Activated T-cell treated with anti-CD3 and anti-CD28 coated beads, Interleukin-2, amount 50 U/mL, for 1 hour (primary cell): Measurements from ENCODE around the gene CACNA1F.
A peak's percentile ranks its signal among the peaks of the same experiment; 100 is the strongest.

ENCODE experiments used
- DNase-seq: peaks from one replicate; pipeline ENCODE4 v3.0.0-alpha.2; 2020

The CACNA1F gene

GRCh38 chrX:49226946-49227345 lies 6.2 kb downstream of the CACNA1F start:
- DNase-seq: no peak

DNA sequence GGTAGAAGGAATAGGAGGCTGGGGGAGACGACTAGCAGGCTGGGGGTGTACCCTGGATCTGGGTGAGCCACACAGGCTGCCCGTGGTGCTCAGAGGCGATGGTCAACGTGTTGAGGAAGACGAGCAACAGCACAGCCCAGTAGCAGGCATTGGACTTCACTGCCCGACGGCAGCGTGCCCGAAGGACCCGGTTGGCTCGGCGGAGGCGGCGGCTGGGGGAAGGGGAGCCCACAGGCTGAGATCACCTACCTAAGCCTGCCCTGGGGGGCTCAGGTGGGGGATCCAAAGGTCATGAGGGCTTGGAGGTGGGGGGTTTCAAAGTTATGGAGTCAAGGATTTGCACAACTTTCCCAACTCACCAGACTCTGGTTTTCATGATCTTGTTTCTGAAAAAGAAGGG lies 7.3 kb downstream of the CACNA1F start:
- no peak for DNase-seq

DNA sequence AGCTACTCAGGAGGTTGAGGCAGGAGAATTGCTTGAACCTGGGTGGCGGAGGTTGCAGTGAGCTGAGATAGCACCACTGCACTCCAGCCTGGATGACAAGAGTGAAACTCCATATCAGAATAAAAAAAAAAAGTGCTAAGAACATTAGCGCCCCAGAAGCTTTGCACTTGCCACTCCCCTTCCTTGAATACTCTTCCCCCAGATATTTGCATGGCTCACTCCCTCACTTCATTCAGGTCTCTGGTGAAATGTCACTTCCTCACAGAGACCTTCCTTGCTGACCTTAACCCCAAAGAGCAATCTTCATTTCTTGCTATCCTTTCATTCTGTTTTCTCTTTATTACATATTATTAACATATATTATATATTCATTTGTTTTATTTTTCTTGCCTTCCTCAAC lies 11.3 kb downstream of the CACNA1F start:
- no peak for DNase-seq

- DNase-seq: no peak
Observed at GRCh38 chrX:49220100-49220499, 13.0 kb downstream of the CACNA1F start.

DNA sequence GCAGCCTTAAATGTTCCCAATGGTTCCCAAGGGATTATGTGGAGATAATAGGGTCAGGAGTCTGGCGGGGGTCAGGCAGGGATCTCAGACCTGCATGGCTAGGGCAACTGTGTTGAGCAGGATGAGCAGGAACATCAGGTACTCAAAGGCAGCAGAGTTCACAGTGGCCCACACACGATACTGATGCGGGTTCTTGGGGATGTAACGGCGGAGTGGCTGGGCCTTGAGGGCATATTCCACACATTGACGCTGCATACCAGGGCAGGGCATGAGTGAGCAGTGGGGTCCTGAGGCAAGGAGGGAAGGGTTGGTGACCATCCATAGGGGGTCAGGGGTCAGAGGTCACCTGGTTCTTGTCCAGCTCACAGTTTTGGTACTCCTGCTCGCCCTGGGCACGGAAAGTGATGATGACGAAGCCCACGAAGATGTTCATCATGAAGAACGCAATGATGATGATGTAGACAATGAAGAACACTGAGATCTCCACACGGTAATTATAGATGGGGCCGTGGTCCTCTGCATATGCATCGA lies 18.1 kb downstream of the CACNA1F start:
- no peak for DNase-seq

GRCh38 chrX:49214416-49214815 lies 18.7 kb downstream of the CACNA1F start:
- no peak for DNase-seq

DNA sequence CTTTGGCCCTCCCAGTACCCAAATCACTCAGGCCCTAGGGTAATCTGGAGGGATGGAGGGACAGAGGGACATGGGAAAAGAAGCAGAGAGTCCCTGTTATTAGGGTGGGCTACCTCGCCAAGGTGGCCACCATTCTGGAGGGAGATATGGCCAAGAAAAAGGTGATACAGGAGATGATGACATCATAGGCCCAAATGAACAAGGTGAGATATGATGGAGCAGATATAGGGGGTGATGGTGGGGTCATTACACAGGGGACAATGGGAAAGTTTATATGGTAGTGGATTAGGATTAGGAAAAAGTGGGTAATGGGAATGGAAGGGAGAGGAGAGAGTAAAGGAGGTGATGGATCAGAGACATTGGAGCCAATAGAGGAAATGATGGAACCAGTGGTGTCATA lies 20.3 kb downstream of the CACNA1F start:
- DNase-seq: no peak

GRCh38 chrX:49212209-49212608 lies 20.9 kb downstream of the CACNA1F start:
- DNase-seq: no peak

GRCh38 chrX:49211074-49211473 lies 22.1 kb downstream of the CACNA1F start:
- no peak for DNase-seq

DNA sequence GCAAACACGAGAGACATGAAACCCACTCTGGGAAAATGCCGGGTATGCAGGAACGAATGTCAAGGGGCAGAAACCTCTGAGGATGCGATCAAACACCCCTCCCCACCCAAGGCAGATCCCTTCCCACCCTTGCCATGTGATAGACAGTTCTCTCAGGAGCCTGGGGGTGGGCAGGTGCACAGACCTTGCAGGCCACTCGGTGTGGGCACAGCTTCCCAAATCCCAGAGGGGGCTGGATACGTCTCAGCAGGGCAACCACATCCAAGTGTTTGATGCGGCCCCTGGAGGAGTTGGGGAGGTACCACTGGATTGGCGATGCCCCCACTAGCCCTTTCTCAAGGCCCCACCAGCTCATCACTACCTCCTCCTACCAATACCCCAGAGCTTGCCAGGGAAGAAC lies 22.7 kb downstream of the CACNA1F start:
- no peak for DNase-seq

DNA sequence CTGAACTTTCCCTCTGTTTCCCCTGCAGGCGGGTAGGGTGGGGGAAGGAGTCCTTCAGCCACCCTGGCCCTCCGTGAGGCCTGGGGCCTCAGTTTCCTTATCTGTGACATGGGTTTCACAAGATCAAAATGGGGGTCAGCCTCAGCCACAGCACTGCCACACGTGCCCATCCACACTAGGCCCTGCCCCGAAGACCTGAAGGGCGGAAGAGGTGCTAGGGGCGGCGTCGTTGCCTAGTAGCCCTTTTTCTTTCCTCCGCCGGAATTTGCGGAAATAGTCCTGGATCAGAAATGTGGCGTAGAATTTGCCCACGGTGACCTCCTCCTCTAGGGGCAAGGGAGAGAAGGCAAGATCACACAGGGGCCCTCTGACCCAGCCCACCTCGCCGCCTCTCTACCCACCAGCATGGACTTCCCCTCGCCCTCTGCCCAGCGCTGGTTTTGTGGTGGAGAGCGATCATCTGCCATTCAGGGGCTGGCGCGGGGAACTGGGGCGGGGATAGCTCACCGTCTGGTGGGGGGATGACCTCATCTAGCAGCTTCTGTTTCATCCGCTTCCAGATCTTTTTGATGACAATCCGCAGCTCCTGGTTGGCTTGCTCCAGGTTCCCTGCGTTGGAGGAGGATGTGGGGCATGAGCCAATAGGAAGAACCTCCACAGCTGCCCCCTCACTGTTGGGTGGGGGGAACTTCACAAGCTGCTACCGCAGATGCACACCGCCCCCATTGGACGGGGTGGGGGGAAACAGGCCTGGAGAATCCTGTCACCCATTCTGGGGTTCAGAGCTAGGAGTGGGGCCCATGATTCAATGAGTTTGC lies 23.5 kb downstream of the CACNA1F start:
- no peak for DNase-seq

GRCh38 chrX:49208399-49208798 lies 24.7 kb downstream of the CACNA1F start:
- no peak for DNase-seq

GRCh38 chrX:49206543-49206942 lies 26.6 kb downstream of the CACNA1F start:
- DNase-seq: no peak

DNA sequence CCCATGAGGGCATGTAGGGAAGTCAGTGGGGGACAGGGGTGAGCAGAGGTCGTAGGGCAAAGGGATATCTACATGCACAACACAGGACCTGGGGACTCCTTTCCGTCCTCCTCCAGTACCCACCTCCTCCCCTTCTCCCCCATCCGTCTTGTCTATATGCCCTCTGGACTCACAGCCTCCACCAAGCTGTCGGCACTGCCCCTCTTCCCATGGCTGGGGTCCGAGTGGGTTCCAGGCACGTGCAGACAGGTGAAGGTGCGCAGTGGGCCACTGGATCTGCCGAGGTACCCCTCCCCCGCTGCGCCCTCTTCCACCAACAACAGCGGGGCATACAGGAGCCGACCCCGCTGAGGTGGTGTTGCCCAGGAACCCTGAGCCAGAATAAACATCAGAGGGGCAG lies 27.7 kb downstream of the CACNA1F start:
- no peak for DNase-seq

GRCh38 chrX:49204709-49205108 lies 28.4 kb downstream of the CACNA1F start:
- DNase-seq: no peak

DNA sequence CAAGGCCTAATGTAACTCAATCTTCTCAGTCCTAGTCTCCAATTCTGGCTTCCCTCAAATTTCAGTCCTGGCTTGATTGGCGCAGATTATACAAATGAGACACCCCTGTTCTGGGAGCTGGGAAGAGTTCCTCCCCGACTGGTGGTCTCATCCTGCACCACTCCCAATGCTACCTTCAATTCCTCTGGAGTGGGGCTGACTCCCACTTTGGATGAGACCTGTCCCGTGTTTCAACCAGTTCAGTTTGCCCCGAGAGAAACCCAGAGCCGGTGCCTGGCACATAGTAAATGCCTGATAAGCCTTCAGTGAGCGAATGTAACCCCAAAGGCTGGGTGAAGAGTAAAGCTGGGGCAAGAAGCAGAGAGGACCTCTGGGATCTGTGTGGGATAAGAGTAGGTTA lies 29.1 kb downstream of the CACNA1F start:
- DNase-seq: no peak

- no peak for DNase-seq
Observed at GRCh38 chrX:49203536-49203935, 29.6 kb downstream of the CACNA1F start.

DNA sequence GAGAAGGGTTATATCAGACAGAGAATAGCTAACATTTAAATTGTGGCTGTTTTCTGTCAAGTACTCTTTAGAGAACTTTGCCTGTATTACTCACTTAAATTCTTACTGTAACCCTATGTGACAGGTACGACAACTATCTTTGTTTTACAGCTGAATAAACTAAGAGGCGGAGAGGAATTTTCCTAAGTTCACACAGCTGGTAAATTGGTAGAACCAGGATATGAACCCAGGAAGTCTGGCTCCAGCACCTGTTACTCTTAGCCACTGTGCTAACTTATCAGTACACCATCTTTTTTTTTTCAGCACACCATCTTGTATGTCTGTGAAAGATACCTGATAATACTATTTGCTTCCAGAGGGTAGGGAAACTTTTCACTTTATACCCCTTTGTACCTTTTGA lies 31.1 kb downstream of the CACNA1F start:
- DNase-seq: no peak

DNA sequence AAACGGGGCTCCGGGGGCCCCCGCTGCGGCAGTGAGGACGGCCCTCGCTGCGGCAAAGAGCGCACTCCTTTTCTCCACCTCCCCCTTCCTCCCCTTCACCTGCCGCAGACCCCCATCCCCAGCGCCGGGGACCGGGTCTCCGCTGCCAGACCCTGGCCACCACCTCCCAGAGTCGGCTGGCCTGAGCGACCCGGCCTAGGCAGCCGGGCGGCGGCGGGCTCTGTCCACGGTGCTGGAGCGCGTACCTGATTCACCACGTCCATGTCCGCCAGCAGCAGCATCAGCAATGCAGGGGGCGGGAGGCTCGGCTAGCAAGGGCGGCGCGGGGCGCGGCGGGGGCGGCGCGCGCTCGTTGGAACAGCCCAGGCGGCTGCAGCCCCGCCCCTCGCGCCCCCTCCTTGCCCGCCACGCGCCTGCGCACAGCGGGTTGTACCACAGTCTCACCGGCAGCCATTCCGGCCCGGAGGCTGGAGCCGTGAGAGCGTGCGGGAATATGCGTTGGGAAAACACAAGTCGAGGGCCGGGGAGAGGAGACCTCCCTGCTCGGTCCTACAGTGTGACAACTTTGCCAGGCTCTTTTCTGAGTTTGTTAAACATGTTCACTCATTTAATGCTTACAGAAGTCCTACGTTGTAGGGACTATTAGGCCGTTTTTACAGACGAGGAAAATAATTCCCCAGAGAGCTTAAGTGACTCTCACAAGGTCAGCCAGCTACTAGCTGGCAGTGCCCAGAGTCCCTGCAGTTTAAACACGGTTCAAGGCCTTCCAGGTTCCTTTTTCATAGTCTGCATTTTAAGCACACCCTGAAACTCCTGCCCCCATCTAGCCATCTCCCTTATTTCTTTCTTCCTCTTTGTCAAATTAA lies 33.0 kb downstream of the CACNA1F start, which contains the start of gene SYP:
TSS of gene SYP (minus strand) at position 288 of the 866 bp plus-strand sequence. CDS start at position 281, 7 bp downstream.
- DNase-seq: peak; percentile 89

- DNase-seq: no peak
Observed at GRCh38 chrX:49199315-49199595, 33.9 kb downstream of the CACNA1F start.

DNA sequence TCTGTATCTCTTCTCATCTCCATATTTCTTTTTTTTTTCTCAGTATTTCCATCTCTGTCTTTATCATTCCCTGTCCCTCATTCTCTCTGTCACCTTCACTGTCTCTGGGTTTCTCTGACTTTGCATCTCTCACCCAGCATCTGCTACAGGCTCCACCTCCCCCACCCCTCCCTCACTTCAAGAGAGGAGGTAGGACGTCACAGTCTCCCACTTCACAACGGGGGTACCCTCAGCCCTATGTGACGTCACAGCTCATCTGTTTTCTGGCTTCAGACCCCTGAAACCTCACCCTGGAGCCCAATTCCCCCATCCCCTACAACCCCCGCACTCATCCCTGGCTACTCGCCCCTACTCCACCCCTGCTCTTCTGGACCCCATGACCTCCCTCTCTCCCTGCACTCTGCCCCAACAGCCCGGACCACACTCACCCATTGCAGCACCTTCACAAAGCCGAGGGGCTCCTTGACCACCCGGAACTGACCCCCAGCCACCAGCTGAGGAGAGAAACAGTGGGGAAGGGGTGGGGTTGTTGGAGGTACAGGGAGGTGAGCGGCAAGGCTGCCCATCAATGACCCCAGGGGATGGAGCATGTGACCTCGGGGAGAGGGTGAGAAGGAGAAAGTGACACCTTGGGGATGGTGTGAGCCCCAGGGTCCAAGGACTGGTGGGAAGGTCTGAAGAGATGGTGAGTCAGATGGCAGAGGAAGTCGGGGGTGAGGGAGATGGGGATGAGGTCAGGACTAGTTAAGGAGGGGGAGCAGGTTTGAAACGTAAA lies 34.4 kb downstream of the CACNA1F start:
- no peak for DNase-seq

DNA sequence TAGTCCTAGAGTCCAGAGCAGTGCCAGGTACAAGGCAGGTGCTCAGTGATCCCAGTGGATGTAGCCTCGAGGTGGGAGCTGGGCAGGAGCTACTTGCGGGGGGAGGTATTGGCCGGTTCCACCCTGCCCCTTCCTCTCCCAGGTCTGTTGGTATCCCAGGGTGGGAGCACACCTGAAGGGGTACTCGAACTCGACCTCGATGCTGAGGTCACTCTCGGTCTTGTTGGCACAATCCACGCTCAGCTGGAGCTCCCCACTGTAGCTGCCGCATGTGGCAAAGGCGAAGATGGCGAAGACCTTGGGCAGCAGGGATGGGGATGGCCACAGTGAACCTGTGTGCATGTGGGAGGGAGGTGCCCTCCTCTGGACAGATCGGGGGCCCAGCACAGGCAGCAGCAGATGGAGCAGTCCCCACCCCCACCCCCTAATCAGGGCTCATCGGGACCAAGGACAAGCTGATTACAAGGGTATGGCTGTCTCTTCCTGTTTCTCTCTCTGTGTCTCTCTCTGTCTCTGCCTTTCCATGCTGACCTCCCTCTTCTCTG lies 35.5 kb downstream of the CACNA1F start:
- DNase-seq: no peak

- no peak for DNase-seq
Observed at GRCh38 chrX:49193542-49193964, 39.6 kb downstream of the CACNA1F start.
